NOMO-1 treated with dmso at 0.1 percent for 144 hours (cell line): Measurements from ENCODE around the gene CAB39L.
"Not testable (repeated sequence)": the region's sequence is repeated elsewhere in the genome, so short reads cannot be mapped to it uniquely, and the experiment has no call there.

Experiments used
- DNase-seq: peaks from one replicate; lab custom pipeline; 2025; ENCODE audit not compliant: unreplicated experiment; lab: John Stamatoyannopoulos, UW

Gene CAB39L

GRCh38 chr13:49294723-49295122 lies 149.1 kb downstream of the CAB39L start:
- not testable (repeated sequence) for DNase-seq

- DNase-seq: no peak
Measured at GRCh38 chr13:49292742-49293486, 150.9 kb downstream of the CAB39L start.

GRCh38 chr13:49288458-49288857 lies 155.4 kb downstream of the CAB39L start:
- no peak for DNase-seq

- DNase-seq: no peak
Measured at GRCh38 chr13:49287995-49288394, 155.9 kb downstream of the CAB39L start.

- DNase-seq: no peak
Measured at GRCh38 chr13:49279885-49280284, 164.0 kb downstream of the CAB39L start.

- DNase-seq: no peak
Measured at GRCh38 chr13:49279112-49279511, 164.8 kb downstream of the CAB39L start.

DNA sequence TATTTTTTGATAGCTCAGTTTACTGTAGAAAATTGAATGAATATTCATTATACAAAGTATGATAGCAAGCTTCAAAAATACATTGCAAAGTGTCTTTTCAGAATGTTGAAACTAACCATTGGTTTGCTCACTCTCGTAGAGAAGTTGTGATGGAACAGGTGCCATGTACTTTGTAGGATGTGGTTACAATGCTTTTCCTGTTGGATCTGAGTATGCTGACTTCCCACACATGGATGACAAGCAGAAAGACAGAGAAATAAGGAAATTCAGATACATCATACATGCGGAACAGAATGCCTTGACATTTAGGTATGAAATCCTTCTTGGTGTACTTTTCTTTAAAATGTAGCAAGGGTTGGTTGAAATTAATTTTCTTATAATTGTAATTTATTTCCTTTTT lies 165.7 kb downstream of the CAB39L start:
- DNase-seq: no peak

DNA sequence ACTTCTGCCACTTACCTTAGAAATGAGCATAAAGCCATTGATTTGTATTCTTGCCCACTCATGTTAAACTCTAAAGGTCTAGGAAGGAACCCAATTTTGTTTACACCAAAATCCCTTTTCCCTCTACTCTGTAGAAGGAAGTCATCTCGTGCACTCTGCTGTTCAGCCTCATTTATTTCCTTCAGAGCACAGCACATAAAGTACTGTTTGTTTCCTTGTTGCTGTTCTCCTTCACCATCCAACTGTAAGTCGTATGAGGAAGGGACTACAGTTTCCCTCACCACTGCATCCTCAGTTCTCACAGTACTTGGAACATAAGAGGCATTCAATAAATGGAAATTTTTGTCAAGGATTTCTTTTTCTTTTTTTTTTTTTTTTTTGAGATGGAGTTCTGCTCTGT lies 171.6 kb downstream of the CAB39L start:
- no peak for DNase-seq

DNA sequence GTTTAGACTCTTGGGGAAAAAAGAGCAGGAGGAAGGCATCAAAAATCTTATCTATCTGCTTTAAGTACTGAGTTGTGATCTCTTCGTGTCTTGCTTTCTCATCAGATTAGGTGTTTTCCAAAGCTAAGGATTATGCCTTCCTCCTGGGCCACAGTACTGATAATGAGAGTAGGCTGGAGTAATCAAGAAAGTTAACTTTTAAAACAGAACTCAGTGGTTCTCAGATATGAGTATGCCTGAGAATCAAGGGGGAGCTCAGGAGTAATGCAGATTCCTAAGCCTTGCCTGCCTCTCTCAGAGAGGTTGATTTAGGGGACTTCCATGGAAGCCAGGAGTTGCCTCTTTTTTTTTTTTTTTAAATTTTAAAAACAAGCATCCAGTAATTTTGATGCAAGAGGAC lies 172.6 kb downstream of the CAB39L start:
- no peak for DNase-seq

DNA sequence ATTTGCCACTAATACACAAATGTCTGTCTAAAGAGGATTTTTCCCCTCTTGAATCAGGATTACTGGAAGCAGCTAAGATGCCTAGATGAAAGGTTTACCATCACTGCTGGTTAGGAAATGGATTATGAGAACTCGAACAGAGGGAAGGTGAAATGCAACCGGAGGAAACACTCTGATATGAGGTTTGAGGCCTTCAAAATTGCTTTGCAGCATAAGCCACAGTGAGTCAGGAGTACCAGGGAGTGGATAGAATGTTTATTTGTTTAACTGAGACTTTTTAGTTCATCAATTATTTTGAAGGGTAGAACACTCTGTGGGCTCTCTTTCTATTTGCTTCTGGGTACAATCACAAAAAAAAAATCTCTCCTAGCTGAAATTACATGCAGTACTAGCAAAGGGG lies 178.0 kb downstream of the CAB39L start:
- DNase-seq: no peak

DNA sequence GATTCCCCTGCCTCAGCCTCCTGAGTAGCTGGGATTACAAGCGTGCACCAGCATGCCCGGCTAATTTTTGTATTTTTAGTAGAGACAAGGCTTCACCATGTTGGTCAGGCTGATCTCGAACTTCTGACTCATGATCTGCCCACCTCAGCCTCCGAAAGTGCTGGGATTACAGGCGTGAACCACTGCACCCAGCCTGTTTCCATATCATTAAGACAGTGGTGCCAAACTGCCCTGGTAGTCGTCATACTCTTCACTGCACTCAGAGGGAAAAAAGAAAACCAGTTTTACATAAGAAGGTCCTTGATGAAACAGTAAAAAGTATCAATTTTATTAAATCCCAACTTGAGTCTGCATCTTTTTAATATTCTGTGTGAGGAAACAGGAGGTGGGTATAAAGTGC lies 181.2 kb downstream of the CAB39L start:
- DNase-seq: no peak

GRCh38 chr13:49259586-49259985 lies 184.3 kb downstream of the CAB39L start:
- no peak for DNase-seq
